HG02870 (cell line): ENCODE measurements around the gene IQSEC1.

Experiments used
- ATAC-seq: cut with Tn5 transposase; IDR thresholded peaks from one replicate; pipeline ENCODE4 v1.9.1; 2021; ENCODE audit warnings: mild to moderate bottlenecking, moderate library complexity; ENCODE audit not compliant: unreplicated experiment

The IQSEC1 gene

DNA sequence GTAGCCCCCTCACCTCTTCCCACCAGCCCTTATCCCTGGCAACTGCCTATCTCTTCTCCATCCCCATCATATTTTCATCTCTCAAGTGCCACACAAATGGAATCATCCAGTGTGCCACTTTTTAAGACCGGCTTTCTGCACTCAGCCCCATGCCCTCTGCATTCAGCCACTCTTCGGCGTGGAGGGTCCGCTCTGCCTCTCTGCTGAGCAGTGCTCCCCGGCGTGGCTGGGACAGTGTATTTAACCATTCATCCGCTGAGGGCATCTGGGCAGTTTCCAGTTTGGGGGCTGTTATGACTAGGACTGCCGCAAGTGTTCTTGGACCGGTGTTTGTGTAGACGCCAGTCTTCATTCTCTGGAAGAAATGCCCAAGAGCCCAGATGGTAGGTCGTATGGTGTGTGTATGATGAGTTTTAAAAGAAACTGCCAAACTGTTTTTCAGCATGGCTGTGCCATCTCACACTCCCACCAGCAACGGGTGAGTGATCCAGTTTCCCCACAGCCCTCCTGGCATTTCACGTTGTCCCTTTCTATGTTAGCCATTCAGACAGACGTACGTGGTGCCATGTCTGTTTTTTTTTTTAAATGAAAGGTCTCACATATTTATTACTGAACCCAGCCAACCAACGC, 20.9 kb downstream of the IQSEC1 start:
- no peak for ATAC-seq

DNA sequence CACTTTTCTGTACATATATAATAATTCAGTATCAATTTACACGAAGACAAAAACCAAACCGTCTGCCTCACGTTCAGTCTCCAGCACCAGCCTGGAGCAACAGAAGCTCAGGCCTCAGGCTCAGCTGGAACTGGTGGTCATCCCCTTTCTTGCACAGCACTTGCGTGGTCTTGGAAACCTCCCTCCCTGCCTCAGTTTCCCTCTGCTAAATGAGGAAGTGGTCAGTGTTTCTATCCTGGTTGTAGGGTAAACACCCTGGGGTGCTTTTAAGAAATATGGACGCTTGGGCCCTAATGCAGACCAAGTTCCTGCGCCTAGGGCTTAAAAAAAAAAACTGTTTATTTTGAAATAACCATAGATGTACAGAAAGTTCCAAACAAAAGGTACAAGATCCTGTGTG, 21.6 kb downstream of the IQSEC1 start:
- ATAC-seq = no peak

DNA sequence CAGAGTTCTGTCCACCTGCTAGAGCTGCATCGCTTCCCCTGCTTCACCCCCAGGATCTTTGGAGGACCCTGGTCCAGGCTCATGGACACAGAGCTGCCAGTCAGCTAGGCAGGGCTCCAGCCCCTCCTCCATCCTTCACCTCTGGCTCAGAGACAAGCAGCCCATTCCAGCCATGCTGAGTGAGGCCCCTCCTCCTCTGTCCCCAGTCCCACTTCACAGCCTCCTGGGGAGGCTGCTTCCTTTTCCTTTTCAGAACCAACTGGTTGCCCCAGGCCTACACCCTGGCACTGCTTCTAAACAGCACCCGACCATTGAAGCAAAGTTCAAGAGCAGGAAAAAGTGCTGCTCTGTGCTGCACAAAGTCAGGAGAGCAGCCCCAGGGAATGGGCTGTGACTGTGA, 22.2 kb downstream of the IQSEC1 start:
- ATAC-seq = no peak

DNA sequence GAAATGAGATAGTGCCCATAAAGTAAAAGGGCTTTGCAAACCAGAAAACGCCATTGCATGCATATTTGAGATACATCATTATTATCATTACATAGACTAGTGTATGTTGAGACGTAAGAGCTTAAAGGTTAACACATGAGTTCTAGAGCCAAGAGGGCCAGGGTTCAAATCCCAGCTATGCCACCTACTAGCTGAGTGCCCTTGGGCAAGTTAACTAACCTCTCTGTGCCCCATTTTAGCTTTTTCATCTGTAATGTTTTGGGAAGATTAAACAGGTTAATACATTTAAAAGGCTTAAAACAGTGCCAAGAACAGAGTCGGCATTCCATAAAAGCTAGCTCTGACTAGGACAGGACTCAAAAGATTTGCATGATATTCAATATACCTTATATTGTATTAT, 22.8 kb downstream of the IQSEC1 start:
- ATAC-seq = no peak

DNA sequence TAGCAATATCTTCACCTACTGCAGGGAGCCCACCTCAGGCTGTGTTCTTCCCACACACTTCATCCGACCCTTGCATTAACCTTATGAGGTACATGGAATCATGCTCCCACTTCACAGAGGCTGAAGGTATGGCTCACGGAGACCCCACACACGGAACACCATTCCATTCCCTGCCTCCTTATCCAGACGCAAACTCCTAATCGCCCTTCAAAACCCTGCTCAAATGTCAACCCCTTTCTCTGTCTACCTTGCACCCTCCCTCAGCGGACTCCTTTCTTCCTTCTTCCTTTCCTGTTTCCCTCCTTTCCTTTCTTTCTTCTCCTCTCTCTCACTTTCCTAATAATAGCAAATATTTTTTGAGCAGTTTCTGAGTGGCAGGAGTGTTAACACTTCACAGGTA, 23.8 kb downstream of the IQSEC1 start:
- no peak for ATAC-seq

DNA sequence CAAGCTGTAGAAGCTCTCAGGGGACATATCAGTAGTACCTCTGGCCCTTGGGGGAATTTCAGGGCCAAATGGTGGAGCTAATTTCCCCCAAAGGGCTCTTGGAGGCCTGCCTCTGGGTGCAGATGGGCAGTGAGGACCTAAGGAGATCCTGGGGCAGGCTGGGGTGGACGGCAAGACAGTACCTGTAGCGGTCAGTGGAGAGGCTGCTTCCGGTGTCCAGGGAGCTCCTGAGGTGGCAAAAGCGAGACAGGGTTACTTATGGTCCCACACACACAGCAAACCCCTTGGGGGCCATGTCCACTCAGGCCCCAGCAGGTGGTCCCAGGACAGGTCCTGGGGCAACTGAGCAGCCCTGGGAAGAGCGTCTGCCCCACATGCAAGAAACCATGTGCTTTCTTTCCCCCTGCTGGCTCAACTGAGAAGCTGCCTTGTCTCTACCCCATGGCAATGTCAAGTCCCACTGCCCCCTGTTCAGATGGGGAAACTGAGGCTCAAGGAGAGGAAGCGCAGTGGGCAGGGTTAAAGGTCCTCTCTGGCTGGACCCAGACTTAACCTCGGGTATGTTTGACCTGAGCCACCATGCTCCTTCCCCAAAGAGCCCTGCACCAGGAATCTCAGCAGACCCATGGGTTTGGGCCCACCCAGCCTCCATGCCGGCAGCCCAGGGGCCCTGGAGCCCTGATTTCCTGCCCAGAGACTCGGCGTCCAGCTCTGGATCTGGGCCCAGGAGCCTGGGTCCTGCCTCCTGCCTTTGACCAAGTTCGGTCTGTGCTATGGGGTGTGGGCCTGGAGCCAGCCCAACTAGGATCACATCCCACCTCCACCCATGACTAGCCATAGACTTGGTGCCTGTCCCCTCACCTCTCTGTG, 25.7 kb downstream of the IQSEC1 start:
- no peak for ATAC-seq

DNA sequence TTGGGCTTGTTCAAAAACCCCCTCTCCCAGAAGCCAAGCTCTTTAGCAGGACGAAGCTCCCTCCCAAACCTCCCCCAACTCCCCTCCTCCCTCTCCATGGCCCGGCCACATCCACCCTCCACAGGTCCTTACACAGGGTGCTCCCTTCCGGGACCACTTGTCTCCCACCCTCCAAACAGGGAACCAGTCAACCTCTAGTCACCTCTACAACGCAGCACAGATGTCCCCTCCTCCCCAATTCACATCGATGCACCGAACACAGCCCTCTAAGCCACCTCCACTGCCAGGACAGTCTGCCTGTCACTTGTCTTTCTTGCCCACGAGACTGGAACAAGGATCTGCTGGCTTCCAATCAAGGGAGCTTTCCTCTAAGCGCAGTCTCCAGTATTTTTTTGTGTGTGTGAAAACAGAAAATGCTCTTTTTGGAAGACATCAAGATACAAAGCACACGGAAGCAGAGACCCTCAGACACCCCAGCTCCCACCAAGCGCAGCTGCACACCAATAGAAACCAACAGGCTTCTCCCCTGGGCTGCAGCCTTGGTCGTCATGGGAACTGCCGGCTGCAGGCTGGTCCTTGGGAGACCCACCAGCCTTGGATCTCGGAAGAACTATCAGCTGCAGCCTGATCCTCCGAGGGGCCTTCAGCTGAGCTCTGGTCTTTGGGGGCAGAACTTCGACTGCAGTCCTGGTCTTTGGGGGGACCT, 26.5 kb downstream of the IQSEC1 start:
- ATAC-seq = peak; percentile 18

DNA sequence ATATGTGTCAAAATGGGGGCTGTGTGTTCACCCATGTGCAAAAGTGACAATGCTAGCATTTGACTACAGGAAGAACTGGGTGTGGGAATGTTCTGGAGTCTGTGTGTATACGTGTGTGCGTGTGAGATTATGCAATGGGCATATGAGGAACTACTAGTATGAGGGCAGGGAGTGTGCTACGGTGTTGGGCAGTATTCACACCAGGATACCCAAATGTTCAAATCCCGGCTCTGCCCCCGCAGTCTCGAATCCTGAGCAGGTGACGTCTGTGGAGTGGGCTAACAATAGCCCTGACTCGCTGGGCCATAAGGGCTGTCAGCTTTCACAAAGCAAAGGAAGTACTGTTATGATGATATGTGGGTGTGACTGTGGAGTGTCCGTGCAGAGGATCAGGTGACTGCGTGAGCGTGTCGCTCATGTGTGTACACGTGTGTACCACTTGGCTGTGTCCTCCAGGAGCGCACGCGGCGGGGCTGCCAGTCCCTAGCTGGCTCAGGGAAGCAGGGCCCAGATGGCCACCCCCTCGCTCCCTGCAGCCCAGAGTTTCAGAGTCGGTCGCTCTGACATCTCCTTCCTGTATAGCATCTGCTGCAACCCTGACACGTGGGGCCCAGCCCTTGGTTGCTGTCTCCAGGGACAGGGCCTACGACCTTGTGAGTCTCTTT, 27.2 kb downstream of the IQSEC1 start:
- ATAC-seq = peak; percentile 81

DNA sequence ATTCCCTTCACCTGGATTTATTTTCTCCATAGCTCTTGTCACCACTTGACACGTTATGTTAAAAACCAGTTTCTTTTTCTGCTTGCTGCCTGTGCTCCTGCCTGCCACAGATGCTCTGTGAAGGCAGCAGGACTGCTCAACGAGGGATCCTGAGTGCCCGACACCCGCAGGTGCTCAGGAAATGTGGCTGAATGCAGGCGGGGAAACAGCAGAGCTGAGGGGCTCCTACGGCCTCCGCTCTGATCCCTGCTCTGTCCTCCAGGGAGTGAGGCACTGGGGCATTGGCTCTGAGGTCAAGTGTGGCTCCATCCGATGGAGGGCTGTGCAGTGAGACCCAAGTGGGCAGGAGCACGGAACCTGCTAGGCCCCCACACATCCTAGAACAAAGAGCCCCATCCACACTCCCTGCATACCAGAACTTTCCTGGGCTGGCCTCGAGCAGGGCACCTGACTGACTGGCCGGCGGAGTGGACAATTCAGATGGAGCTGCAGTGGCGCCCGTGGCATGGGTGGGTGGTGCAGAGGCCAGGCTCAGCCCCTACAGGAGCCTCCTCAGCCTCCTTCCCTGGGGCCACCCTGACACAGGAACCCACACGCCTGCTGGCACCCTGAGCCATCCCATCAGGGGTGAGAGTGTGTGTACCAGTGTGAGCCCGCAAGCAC, 27.9 kb downstream of the IQSEC1 start:
- no peak for ATAC-seq

DNA sequence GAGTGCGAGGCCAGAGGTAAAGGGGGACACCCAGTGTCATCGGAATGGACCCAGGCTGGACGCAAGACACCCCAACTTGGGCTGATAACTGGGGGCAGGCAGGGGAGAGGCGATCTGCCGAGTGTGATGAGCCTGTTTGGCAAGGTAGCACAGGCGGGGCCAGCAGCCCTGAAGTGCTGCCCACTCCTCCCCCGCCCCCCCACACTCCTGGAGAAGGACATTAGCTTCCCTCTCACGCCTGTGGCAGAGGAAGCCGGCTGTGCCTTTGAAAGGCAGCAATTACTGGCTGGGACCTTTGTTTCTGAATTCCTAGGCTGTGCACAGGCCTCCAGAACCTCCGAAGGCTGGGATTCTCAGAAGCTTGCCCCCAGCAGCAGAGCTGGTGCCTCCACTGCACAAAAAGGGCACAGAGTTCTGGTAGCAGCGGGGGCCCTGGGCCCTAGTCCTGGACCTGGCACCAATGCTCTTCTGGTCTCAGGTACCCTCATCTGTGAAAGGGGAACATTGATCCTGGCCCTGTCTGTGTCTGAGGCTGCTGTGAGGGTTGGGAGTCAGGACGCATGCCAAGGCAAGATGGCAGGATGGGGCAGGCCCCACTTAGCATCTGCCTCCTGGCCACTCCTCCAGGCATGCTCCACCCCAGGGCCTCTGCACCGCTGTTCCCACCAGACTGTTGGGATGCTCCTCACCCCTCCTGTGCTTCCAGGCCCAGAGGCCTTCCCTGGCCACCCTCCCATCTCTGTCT, 28.6 kb downstream of the IQSEC1 start:
- no peak for ATAC-seq

DNA sequence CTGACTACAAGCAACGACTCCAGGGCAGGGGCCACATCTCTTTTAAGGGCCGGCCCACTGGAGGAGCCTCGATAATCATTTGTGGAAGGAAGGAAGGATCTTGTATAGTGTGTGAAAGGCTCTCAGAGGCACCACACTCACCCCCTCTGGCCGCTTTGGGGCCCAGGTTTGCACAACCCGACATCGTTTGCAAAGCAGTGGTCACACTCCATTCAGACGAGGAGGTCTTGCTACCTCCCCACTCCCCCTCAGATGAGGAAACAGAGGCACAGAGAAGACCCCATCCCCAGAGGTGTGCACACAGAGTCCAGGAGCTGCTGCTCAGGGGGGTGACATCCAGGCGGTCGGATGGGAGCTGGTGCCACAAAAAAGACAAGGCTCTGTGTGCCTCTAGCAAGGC, 29.6 kb downstream of the IQSEC1 start:
- no peak for ATAC-seq

DNA sequence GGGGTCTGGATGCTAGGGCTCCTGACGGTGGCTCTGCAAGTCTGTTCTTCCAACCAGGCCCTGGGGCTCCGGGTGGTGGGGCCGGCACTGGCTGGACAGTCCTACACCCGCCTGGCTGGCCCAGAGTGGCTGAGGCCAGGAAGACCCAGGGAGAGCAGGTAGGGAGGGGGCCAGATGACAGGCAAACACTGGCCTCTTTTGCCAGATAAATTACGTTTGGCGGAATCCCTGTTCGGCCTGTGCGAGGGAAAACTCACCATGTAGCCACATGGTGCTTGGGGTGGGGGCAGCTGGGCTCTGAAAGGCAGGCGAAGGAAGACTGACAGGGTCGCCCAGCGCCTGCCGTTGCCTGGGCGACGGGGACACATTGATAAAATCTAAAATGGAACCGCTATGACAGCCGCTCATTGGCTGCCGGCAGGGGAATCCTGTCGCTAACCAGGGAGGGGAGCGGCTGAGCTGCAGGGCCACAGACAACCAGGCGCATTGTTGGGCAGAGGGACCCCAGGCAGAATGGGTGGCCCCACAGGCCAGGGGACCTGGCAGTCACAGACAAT, 30.4 kb downstream of the IQSEC1 start:
- ATAC-seq = no peak

DNA sequence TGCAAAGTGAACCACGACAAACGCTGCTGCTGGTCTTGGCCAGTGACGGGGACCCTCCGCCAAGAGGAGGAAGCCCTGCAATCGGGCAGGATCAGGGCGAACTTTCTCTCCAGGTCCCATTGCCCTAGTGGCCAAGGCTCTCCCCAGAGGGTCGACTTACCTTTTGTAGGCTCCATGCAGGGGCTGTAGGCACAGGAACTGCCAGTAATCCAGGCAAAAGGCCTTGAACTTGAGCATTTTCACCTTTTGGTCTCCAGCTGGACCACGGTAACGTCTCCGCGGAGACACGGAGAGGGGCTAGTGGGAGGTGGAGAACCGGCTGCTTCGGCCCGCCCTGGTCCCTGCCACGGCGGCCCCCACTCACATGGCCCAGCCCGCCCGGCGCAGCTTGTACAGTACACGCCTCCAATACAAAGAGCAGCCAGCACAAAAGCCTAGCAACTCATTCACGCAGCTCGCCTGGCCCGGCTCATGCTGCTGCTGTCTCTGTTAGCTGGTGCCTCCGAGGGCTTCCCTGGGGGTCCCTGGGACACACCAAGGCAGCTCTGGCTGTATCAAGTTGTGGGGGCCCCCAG, 31.0 kb downstream of the IQSEC1 start:
- no peak for ATAC-seq

DNA sequence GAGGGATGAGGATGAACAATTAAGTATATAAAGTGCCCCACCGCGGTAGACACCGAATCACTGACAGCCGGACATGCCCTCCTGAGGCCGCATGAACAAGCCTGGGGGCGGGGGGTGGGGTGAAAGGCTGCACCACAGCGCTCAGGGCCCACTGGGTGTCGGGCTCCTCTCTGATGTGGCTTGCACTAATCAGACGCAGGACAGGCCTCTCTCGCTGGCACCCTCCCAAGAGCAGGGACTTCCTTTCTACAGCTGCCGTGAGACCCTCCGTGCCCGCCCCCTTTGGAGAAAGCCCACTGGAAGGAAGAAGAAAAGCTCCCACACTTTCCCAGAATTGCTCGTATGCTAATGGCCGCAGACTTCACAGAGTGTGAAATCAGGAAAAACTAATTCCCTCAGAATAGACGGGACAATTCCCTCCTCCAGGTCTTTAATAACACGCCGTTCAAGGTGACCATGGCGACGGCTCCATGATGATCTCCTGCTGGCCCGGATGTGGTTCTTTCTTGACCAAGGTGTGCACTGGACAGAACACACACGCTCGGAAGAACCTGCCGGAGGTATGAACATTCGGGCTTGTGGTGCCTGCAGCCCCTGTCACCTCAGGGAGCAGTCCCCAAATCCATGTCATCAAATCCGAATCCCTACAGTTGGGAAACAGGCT, 32.0 kb downstream of the IQSEC1 start:
- no peak for ATAC-seq

DNA sequence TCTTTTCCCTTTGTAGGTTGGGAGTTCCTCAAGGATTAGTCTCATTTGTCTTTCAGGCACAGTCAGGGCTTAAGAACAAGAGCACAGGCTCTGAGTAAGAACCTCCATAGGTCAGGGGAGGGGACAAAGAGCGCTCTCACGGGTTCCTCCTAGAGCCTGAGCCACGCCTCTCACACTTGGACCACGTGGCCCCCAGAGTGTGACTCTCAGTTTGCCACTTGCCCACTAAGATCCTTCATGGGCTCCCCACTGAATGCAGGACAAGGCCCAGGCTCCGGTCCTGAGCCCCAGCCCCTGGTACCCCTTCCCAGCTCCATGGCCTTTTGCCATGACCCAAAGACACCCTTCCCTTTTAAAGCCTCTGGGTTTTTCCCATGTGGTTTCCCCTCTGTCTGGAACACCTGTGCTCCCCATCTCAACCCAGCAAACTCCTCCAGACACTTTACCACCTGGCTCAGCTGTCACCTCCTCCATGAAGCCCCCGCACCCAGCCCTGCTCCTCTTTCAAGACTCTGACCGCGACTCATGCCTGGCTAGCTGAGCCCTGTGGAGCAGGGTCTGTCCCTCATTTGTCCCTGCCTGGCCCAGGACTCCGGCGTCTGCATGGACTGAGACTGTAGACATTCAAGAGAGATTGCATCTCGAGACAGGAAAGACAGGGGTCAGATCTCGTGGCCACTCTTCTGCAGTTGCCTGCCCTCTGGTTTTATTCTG, 32.7 kb downstream of the IQSEC1 start:
- ATAC-seq = peak; percentile 96

DNA sequence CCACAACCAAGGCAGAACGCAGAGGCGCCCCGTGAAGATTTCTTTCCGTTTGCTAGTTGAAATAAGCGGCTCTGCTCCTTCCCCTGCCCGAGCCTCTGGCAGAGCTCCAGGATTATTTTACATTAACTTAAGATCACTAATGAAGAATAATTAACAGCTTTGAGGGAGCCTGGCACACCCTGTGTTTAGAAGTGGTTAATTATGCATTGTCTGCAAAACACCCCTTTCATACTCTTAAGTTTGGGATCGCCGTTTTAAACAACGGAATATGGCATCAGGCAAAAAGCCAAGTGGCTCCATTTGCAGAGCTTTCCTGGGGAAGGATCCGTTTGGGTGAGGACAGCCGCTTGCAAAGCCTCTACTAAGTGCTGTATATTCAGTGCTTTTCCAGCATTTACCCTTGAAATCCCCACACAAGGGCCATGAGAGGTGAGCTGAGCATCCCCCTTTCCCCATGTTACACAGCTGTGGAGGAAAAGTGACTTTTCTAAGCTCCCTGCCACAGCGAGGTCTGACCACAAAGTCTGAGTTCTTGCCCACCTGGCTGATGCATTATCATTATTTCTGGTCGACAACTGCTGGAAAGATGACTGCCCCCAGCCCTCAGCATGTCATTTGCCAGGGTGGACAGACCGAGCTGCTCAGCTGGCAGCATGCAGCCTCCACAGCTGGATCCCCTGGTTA, 33.9 kb downstream of the IQSEC1 start:
- ATAC-seq = no peak

DNA sequence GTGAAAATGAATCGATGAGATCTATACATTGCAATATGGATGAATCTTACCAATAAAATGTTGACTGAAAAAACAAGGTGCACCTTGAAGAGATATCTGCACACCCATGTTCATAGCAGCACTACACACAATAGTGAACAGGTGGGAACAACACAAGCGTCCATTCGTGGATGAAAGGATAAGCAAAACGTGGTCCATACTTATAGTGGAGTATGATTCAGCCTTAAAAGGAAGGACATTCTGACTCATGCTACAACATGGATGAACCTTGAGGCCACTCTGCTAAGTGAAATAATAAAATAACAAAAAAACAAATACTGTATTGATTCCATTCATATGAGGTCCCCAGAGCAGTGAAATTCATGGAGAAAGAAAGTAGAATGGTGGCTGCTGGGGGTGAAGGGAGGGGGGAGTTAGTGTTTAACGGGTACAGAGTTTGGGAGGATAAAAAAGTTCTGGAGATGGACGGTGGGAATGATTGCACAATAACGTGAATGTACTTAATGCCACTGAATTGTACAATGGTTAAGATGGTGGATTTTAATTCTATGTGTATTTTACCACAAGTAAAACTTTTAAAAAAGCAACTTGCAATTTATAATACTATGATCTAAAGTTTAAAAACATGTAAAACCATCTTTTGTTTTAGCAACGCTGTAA, 35.6 kb downstream of the IQSEC1 start:
- no peak for ATAC-seq
